ENCODE measurements around the gene ZNF496. TPM values are rescaled to one million over a fixed set of nuclear protein-coding genes. Genes with fewer than 3 reads are reported as not detected.

ZNF496 gene
- total and polyA plus RNA-seq, 2 of the 4 experiments (the other 2 are of a cell fraction) = 11.7 to 16.2 TPM

DNA sequence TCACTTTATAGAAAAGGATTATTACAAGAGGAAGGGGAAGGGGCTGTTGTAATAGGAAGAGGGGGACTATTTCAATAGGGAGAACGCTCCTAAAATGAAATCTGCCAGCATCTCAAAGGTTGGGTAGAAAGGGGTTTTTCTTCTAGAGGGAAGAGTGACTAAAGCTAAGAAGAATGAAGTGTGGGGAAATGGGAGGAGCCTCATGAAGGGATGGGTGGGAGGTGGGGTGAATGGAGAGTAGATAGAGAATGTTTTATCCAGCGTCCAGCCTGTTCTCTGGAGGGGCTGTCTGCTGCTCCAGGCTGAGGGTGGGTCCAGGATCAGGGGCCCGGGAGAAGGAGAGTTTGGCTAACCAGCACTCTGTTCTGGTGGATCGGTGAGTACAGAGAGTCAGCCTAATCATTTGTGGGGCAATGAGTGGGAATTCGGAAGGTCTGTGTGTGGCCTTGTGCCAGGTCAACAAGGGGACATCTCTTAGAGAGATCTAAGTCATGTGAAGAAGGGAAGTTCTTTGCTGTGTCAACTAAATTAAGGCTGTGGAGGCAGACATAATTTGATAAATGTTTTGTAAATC is 50.6 kb downstream of the ZNF496 start:
- Histone ChIP-seq H3K9me3 (ENCODE audit: control insufficient read depth, insufficient read depth, low read length) (no peaks in the 10 kb centered on the region; the same call in 1 of the 2 replicates), H2AK5ac (ENCODE audit: low read depth, low read length) (no peak overlapping the region), H3K27ac (ENCODE audit: insufficient read depth, low read length) (no peak overlapping the region), H2BK15ac (ENCODE audit: low read depth, low read length) (no peak overlapping the region), H2AFZ (replicated peaks; ENCODE audit: low read length, poor library complexity) (peak overlapping the region; percentile 3), H3K4ac (ENCODE audit: low read depth, low read length) (no peak overlapping the region), H3K4me2 (ENCODE audit: low read depth, low read length) (no peak overlapping the region; the same call in 1 of the 2 replicates), H3K18ac (ENCODE audit: low read depth, low read length) (no peak overlapping the region), H2BK20ac (ENCODE audit: low read depth, low read length) (no peak overlapping the region), H4K8ac (ENCODE audit: low read depth in 2 of 2, low read length in 2 of 2) (no peak overlapping the region), H3K4me1 (ENCODE audit: control insufficient read depth, insufficient read depth, low read length) (no peaks in the 10 kb centered on the region), H2BK120ac (ENCODE audit: low read depth, low read length) (no peak overlapping the region), H3K36me3 (ENCODE audit: control insufficient read depth, insufficient read depth, low read length) (no peaks in the 10 kb centered on the region), H3K79me1 (ENCODE audit: low read depth in 1 of 2, low read length in 2 of 2) (no peaks in the 10 kb centered on the region), H3K14ac (replicated peaks; ENCODE audit: low read depth, low read length) (no peak overlapping the region), H3K4me3 (ENCODE audit: insufficient read depth, low read depth, low read length) (no peak overlapping the region), H3K23ac (ENCODE audit: low read depth, low read length) (no peak overlapping the region), H3K9me1 (ENCODE audit: insufficient read depth, low read length) (no peaks in the 10 kb centered on the region), H2BK5ac (ENCODE audit: low read depth, low read length, poor library complexity, severe bottlenecking) (no peak overlapping the region), H3K9ac (ENCODE audit: low read depth, low read length) (no peak overlapping the region), H3K56ac (ENCODE audit: extremely low read depth, insufficient read depth, low read length) (no peak overlapping the region), H2AK9ac (replicated peaks; ENCODE audit: low read depth, low read length, poor library complexity) (no peak overlapping the region), H4K5ac (ENCODE audit: low read depth, low read length) (no peak overlapping the region), H4K20me1 (ENCODE audit: insufficient read depth, low read length) (no peaks in the 10 kb centered on the region), H3K27me3 (ENCODE audit: control insufficient read depth, insufficient read depth, low read length) (no peaks in the 10 kb centered on the region), H4K91ac (ENCODE audit: insufficient read depth, low read depth, low read length) (no peak overlapping the region)
- intact Hi-C loops (cut with micrococcal nuclease) = no loop called here
- DNase-seq = peak; percentile 21
- in situ Hi-C loops (cut with MboI; ENCODE audit: low sequenced_read_pairs) = no loop called here
- BruUV-seq (replicated peaks) = no TSS peak
- peak; percentile 48; the same call in 1 of the 2 replicates for ATAC-seq (ENCODE audit: low read depth)
- ChIA-PET CTCF (interaction anchor here (0.5 kb wide), 1 partner anchor 402 kb away, joined by 3 read pairs; no protein-coding TSS in a partner anchor), POLR2A (ENCODE audit: unreplicated experiment) (no interaction called here)
- WGBS, 2 experiments (ENCODE audit: extremely low coverage in 2 of 2, insufficient read length in 1 of 2) = 47% methylated on average over 2 of the region's 5 CpGs; no CpG with 5 or more reads in 1 of the 2 experiments
- TF ChIP-seq, protein P1, sequence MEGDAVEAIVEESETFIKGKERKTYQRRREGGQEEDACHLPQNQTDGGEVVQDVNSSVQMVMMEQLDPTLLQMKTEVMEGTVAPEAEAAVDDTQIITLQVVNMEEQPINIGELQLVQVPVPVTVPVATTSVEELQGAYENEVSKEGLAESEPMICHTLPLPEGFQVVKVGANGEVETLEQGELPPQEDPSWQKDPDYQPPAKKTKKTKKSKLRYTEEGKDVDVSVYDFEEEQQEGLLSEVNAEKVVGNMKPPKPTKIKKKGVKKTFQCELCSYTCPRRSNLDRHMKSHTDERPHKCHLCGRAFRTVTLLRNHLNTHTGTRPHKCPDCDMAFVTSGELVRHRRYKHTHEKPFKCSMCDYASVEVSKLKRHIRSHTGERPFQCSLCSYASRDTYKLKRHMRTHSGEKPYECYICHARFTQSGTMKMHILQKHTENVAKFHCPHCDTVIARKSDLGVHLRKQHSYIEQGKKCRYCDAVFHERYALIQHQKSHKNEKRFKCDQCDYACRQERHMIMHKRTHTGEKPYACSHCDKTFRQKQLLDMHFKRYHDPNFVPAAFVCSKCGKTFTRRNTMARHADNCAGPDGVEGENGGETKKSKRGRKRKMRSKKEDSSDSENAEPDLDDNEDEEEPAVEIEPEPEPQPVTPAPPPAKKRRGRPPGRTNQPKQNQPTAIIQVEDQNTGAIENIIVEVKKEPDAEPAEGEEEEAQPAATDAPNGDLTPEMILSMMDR (conservative IDR thresholded peaks at IDR 0.05; ENCODE audit: low read depth, low read length) = no peak
- no peak for TF ChIP-seq POLR2A (IDR thresholded peaks at IDR 0.05; ENCODE audit: low read depth, low read length)
- dilution Hi-C loops (cut with HindIII; ENCODE audit: low sequenced_read_pairs, unreplicated experiment) = no loop called here
